Transverse colon (tissue), 4 donors: ENCODE measurements around the gene CRYM. TPM values are rescaled to one million over a fixed set of nuclear protein-coding genes. Genes with fewer than 3 reads are reported as not detected.

Experiments
- DNase-seq: peaks from one replicate; pipeline ENCODE4 v3.0.0-alpha.2; 2019
- H3K27ac ChIP-seq, 4 donors: fragments of 200-600 bp; sonication (generic); 2 replicates each; pipeline ENCODE4 v1.5.1; 2016 to 2018; ENCODE audit warnings: inconsistent platforms in 4 of 4
- H3K27me3 ChIP-seq: fragments of 200-600 bp; sonication (generic); 2 replicates; pipeline ENCODE4 v1.5.1; 2017; ENCODE audit warnings: inconsistent platforms
- H3K36me3 ChIP-seq, 4 donors: fragments of 200-600 bp; sonication (generic); 2 replicates each; pipeline ENCODE4 v1.5.1; 2017 to 2019; ENCODE audit warnings: inconsistent platforms in 4 of 4
- H3K4me1 ChIP-seq, 4 donors: fragments of 200-600 bp; sonication (generic); 2 replicates each; pipeline ENCODE4 v1.5.1; 2017 to 2020; ENCODE audit warnings: inconsistent platforms in 4 of 4
- H3K4me3 ChIP-seq, 4 donors: fragments of 200-600 bp; sonication (generic); 1 replicate in 1 of 4; 2 replicates in 3 of 4; pipeline versions ENCODE4 v1.5.1 to v1.6.1; 2017 to 2019; ENCODE audit warnings: inconsistent platforms in 4 of 4
- H3K9me3 ChIP-seq, 2 donors: fragments of 200-600 bp; sonication (generic); 2 replicates each; pipeline ENCODE4 v1.5.1; 2017 to 2019; ENCODE audit warnings: inconsistent platforms in 2 of 2
- CTCF ChIP-seq, 5 experiments: fragments of 200-600 bp in 3 of 5; fragments of 450-650 bp in 2 of 5; sonication (generic) in 3 of 5; IDR thresholded peaks; 1 replicate in 2 of 5; 2 replicates in 3 of 5; pipeline ENCODE4 v1.5.1; 2016 to 2017; ENCODE audit warnings: antibody characterized with exemption in 5 of 5, inconsistent platforms in 3 of 5, mild to moderate bottlenecking in 2 of 5, moderate library complexity in 1 of 5
- EP300 ChIP-seq: sonication (generic); formaldehyde crosslinking; IDR thresholded peaks from one replicate; pipeline ENCODE4 v1.6.1; 2017; ENCODE audit warnings: antibody characterized with exemption, low read depth
- POLR2A ChIP-seq: fragments of 450-650 bp; IDR thresholded peaks from one replicate; pipeline ENCODE4 v1.6.1; 2016; ENCODE audit warnings: antibody characterized with exemption, mild to moderate bottlenecking, moderate library complexity
- POLR2AphosphoS5 ChIP-seq, 3 donors: sonication (generic); formaldehyde crosslinking; IDR thresholded peaks; one replicate each; pipeline ENCODE4 v1.6.1; 2016; ENCODE audit warnings: antibody characterized with exemption in 3 of 3
- whole genome bisulfite sequencing, 2 donors: methylation state at CpG; one replicate each; pipeline ENCODE4 v1.1.5; 2018; ENCODE audit warnings: low coverage in 1 of 2; 5-methylcytosine and 5-hydroxymethylcytosine counted together
- in situ Hi-C, 4 donors: fragments of 200-750 bp; cut with MboI; loops; one replicate each; pipeline versions ENCODE4 v1.15.0 to v1.15.1; 2017; ENCODE audit warnings: low sequenced_read_pairs in 3 of 4, low pct_ligation_motif_present in 1 of 4, low pct_unique_long_range_greater_than_20kb in 1 of 4
- intact Hi-C: fragments of 100-400 bp; cut with DNase I; formaldehyde crosslinking; loops from one replicate; pipeline ENCODE4 v1.15.1; 2023; ENCODE audit warnings: low total_unique reads
- total RNA-seq, 4 donors: library from RNA; depleted of rRNA; stranded (reverse); fragments of >200 nt; gene quantifications; one replicate each; pipeline ENCODE4 v1.1.0, GENCODE V29; 2016

CRYM gene
- total RNA-seq, 4 donors from 2014 or later = 5.6 to 23.1 (median 18.3) TPM; not detected in 1

- peak overlapping the region; percentile 89 to 96 (median 94) for H3K27ac ChIP-seq
- DNase-seq = peak; percentile 22
- WGBS, 2 donors = 40 to 51% methylated on average over 4 of the region's 4 CpGs
- H3K36me3 ChIP-seq = no peaks in the 10 kb centered on the region
- intact Hi-C loops (loop anchor here (10.0 kb wide), 1 partner anchor 498 kb away; the partner anchor contains the start of genes ERI2 and REXO5), in situ Hi-C loops (no loop called here)
- no peaks in the 10 kb centered on the region for H3K27me3 ChIP-seq
- H3K4me3 ChIP-seq = peak overlapping the region in 1 of 4 donors; percentile 79
- peaks cover 0 to 30% (median 15%) of the 10 kb centered on the region in 4 donors for H3K4me1 ChIP-seq
- H3K9me3 ChIP-seq = no peaks in the 10 kb centered on the region
- TF ChIP-seq POLR2AphosphoS5 (IDR thresholded peaks at IDR 0.05) (peak in 2 of 3 donors; percentile 25 to 26), CTCF (IDR thresholded peaks at IDR 0.05) (no peak)
These were observed 24.9 kb upstream of the CRYM start for GRCh38 chr16:21302898-21303528.

DNA sequence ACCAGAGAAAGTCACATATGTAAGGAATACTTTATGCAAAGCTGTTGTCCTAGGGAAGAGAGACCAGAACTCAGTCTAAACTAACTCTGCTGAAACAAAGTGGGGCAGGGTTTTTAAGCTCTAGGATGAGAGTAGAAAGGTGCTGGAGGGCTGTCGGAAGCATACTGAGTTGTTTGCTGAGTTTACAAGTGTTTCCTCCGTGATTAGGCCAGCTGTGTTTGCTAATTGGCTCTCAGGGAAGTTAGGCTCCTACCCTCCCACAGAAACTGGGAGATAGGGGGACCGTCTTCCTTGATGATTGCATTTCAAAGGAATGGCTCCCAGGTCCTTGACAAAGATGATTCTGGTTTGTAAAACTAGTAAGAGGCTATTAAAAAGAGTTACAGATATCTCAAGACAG, 24.4 kb upstream of the CRYM start:
- peak overlapping the region; percentile 89 to 96 (median 94) for H3K27ac ChIP-seq
- H3K4me3 ChIP-seq = peak overlapping the region in 3 of 4 donors; percentile 39 to 79 (median 64)
- TF ChIP-seq CTCF (IDR thresholded peaks at IDR 0.05) (no peak), EP300 (no peak), POLR2A (no peak), POLR2AphosphoS5 (IDR thresholded peaks at IDR 0.05) (no peak)
- no peak for DNase-seq
- no peaks in the 10 kb centered on the region for H3K9me3 ChIP-seq
- H3K27me3 ChIP-seq = no peaks in the 10 kb centered on the region
- H3K36me3 ChIP-seq = no peaks in the 10 kb centered on the region
- WGBS, 2 donors = 35 to 36% methylated on average over 2 to 3 of the region's 3 CpGs
- in situ Hi-C loops = no loop called here
- H3K4me1 ChIP-seq = peaks cover 0 to 30% (median 15%) of the 10 kb centered on the region in 4 donors
- intact Hi-C loops = loop anchor here (10.0 kb wide), 1 partner anchor 498 kb away; the partner anchor contains the start of genes ERI2 and REXO5

GRCh38 chr16:21301895-21302291, 23.8 kb upstream of the CRYM start:
- in situ Hi-C loops = no loop called here
- H3K27me3 ChIP-seq = no peaks in the 10 kb centered on the region
- no peak for TF ChIP-seq CTCF (IDR thresholded peaks at IDR 0.05)
- no peak for TF ChIP-seq POLR2AphosphoS5 (IDR thresholded peaks at IDR 0.05)
- no peak for TF ChIP-seq POLR2A
- no peak for TF ChIP-seq EP300
- WGBS, 2 donors = 0% methylated on average over 17 of the region's 17 CpGs; no CpG with 5 or more reads in 1 of the 2 donors
- no peaks in the 10 kb centered on the region for H3K9me3 ChIP-seq
- H3K36me3 ChIP-seq = no peaks in the 10 kb centered on the region
- no peak for DNase-seq
- H3K4me3 ChIP-seq = peak overlapping the region; percentile 21 to 79 (median 52)
- H3K4me1 ChIP-seq = peaks cover 0 to 30% (median 15%) of the 10 kb centered on the region in 4 donors
- peak overlapping the region; percentile 89 to 96 (median 94) for H3K27ac ChIP-seq
- intact Hi-C loops = loop anchor here (2.0 to 10.0 kb wide), 2 partner anchors 143 to 497 kb away; partner anchors contain the start of genes ERI2, LDAF1 and REXO5

GRCh38 chr16:21301168-21301894, 23.2 kb upstream of the CRYM start:
- TF ChIP-seq EP300 (no peak), POLR2A (peak; percentile 75), POLR2AphosphoS5 (IDR thresholded peaks at IDR 0.05) (peak; percentile 63 to 77 (median 73)), CTCF (IDR thresholded peaks at IDR 0.05) (peak in 3 of 5 experiments; percentile 13 to 46 (median 39))
- Histone ChIP-seq H3K27me3 (no peaks in the 10 kb centered on the region), H3K4me1 (peaks cover 0 to 30% (median 15%) of the 10 kb centered on the region in 4 donors), H3K27ac (peak overlapping the region; percentile 89 to 96 (median 94)), H3K9me3 (no peaks in the 10 kb centered on the region), H3K36me3 (no peaks in the 10 kb centered on the region), H3K4me3 (peak overlapping the region; percentile 21 to 79 (median 52))
- peak; percentile 92 for DNase-seq
- WGBS, 2 donors = 0 to 2% methylated on average over 10 to 59 of the region's 60 CpGs
- intact Hi-C loops = loop anchor here (2.0 to 10.0 kb wide), 2 partner anchors 143 to 497 kb away; partner anchors contain the start of genes ERI2, LDAF1 and REXO5
- in situ Hi-C loops = no loop called here
